GM23338 (cell line): ENCODE data around the gene SAMD4A. TPM values are rescaled to one million over a fixed set of nuclear protein-coding genes. Genes with fewer than 3 reads are reported as not detected.
A peak's percentile ranks its signal among the peaks of the same experiment; 100 is the strongest.

Experiments
- ATAC-seq: fragments of 200-7000 bp; cut with Tn5 transposase; 3 replicates; pipeline ENCODE4 v1.9.1; 2020
- DNase-seq: peaks from one replicate; pipeline ENCODE4 v3.0.0-alpha.2; 2015; ENCODE audit warnings: low spot score
- H2AFZ ChIP-seq: fragments of 200-600 bp; sonication (generic); 2 replicates; pipeline ENCODE4 v1.8.0; 2016; ENCODE audit warnings: antibody characterized with exemption, mild to moderate bottlenecking, moderate library complexity
- H3F3A ChIP-seq: fragments of 200-600 bp; sonication (generic); replicated peaks from 2 replicates; pipeline ENCODE4 v1.8.0; 2017; ENCODE audit warnings: antibody characterized with exemption, mixed run types, low read depth
- H3K27ac ChIP-seq: fragments of 200-600 bp; sonication (generic); 2 replicates; pipeline ENCODE4 v1.6.1; 2016; ENCODE audit warnings: low read depth
- H3K27me3 ChIP-seq: fragments of 200-600 bp; sonication (generic); 2 replicates; pipeline ENCODE4 v1.8.0; 2016; ENCODE audit warnings: mild to moderate bottlenecking, mixed run types, moderate library complexity; ENCODE audit not compliant: insufficient read depth
- H3K36me3 ChIP-seq: fragments of 200-600 bp; sonication (generic); 2 replicates; pipeline ENCODE4 v1.8.0; 2016; ENCODE audit warnings: mild to moderate bottlenecking; ENCODE audit not compliant: insufficient read depth
- H3K4me1 ChIP-seq: fragments of 200-600 bp; sonication (generic); 2 replicates; pipeline ENCODE4 v1.8.0; 2016; ENCODE audit warnings: mild to moderate bottlenecking, moderate library complexity; ENCODE audit not compliant: insufficient read depth
- H3K4me2 ChIP-seq: fragments of 200-600 bp; sonication (generic); 2 replicates; pipeline ENCODE4 v1.7.1; 2017; ENCODE audit warnings: mixed run types
- H3K4me3 ChIP-seq: fragments of 200-600 bp; sonication (generic); 2 replicates; pipeline ENCODE4 v1.6.1; 2016; ENCODE audit warnings: mixed run types
- H3K79me2 ChIP-seq: fragments of 200-600 bp; sonication (generic); replicated peaks from 2 replicates; pipeline ENCODE4 v1.8.0; 2017; ENCODE audit warnings: mild to moderate bottlenecking; ENCODE audit not compliant: insufficient read depth
- H3K9me2 ChIP-seq: fragments of 200-600 bp; sonication (generic); 2 replicates; pipeline ENCODE4 v1.8.0; 2017; ENCODE audit not compliant: insufficient read depth
- H4K20me1 ChIP-seq: fragments of 200-600 bp; sonication (generic); replicated peaks from 2 replicates; pipeline ENCODE4 v1.8.0; 2017; ENCODE audit warnings: mild to moderate bottlenecking; ENCODE audit not compliant: insufficient read depth
- H3K27ac Mint-ChIP-seq: 2 replicates; pipeline ENCODE4 v1.8.0; 2020; ENCODE audit warnings: inconsistent platforms, mild to moderate bottlenecking, moderate library complexity, mixed read lengths
- H3K27me3 Mint-ChIP-seq: 3 replicates; pipeline ENCODE4 v1.8.0; 2022; ENCODE audit warnings: low read depth, mild to moderate bottlenecking, moderate library complexity, mixed read lengths, inconsistent platforms; ENCODE audit not compliant: insufficient read depth, poor library complexity
- H3K36me3 Mint-ChIP-seq: 3 replicates; pipeline ENCODE4 v1.8.0; 2021; ENCODE audit warnings: low read depth, mild to moderate bottlenecking, inconsistent platforms, moderate library complexity, mixed read lengths
- H3K4me1 Mint-ChIP-seq: 3 replicates; pipeline ENCODE4 v1.8.0; 2020; ENCODE audit warnings: mild to moderate bottlenecking, inconsistent platforms, mixed read lengths
- H3K4me3 Mint-ChIP-seq: 3 replicates; pipeline ENCODE4 v1.8.0; 2021; ENCODE audit warnings: moderate library complexity, mild to moderate bottlenecking, inconsistent platforms, mixed read lengths
- H3K9me3 Mint-ChIP-seq: 3 replicates; pipeline ENCODE4 v1.8.0; 2020; ENCODE audit warnings: moderate library complexity, mild to moderate bottlenecking, inconsistent platforms, mixed read lengths
- CTCF ChIP-seq, 2 experiments: fragments of 200-600 bp in 1 of 2; sonication (generic) in 1 of 2; conservative IDR thresholded peaks; 2 replicates each; pipeline versions ENCODE4 v1.5.1 to v1.6.1; 2016 to 2017; ENCODE audit warnings: antibody characterized with exemption in 2 of 2, low read depth in 2 of 2, mild to moderate bottlenecking in 2 of 2, moderate library complexity in 1 of 2
- ETS1 ChIP-seq: IDR thresholded peaks from 2 replicates; pipeline ENCODE4 v1.6.1; 2016; ENCODE audit warnings: antibody characterized with exemption
- EZH2 ChIP-seq: fragments of 200-600 bp; sonication (generic); IDR thresholded peaks from one replicate; pipeline ENCODE4 v1.8.0; 2017; ENCODE audit warnings: antibody characterized with exemption, mild to moderate bottlenecking, low read depth; ENCODE audit not compliant: unreplicated experiment
- JUNB ChIP-seq: IDR thresholded peaks from one replicate; pipeline ENCODE4 v1.6.1; 2016; ENCODE audit warnings: antibody characterized with exemption; ENCODE audit not compliant: unreplicated experiment
- NANOG ChIP-seq: IDR thresholded peaks from 2 replicates; pipeline ENCODE4 v1.6.1; 2016; ENCODE audit warnings: antibody characterized with exemption, borderline replicate concordance
- REST ChIP-seq: IDR thresholded peaks from one replicate; pipeline ENCODE4 v1.6.1; 2018; ENCODE audit warnings: antibody characterized with exemption; ENCODE audit not compliant: unreplicated experiment
- STAT1 ChIP-seq: IDR thresholded peaks from one replicate; pipeline ENCODE4 v1.6.1; 2016; ENCODE audit warnings: antibody characterized with exemption; ENCODE audit not compliant: unreplicated experiment
- ZNF331 ChIP-seq: fragments of 250-450 bp; sonication (Bioruptor Pico); IDR thresholded peaks from 2 replicates; pipeline ENCODE4 v1.5.0; 2020; ENCODE audit warnings: low read depth, mild to moderate bottlenecking, moderate library complexity
- polyA plus RNA-seq: library from polyadenylated mRNA; unstranded; fragments of >200 nt; fragmentation: Nextera tagmentation; extraction: Ambion mirVana; gene quantifications from 2 replicates; pipeline ENCODE4 v1.2.1, GENCODE V29; 2016
- total RNA-seq: library from RNA; depleted of rRNA; stranded (reverse); fragments of >200 nt; shearing (Covaris generic); gene quantifications from 2 replicates; pipeline ENCODE4 v1.2.3, GENCODE V29; 2014
- TF ChIP-seq, protein P1 (sequence below): fragments of 250-450 bp; sonication (Bioruptor Pico); IDR thresholded peaks from 2 replicates; pipeline ENCODE4 v1.5.0; 2020; ENCODE audit warnings: mild to moderate bottlenecking, moderate library complexity

Gene SAMD4A
- total and polyA plus RNA-seq, 2 experiments from 2014 or later, result 1.6 to 6.9 TPM

GRCh38 chr14:54535646-54536045 lies 31.3 kb upstream of the SAMD4A start:
- Histone ChIP-seq H4K20me1 (no peaks in the 10 kb centered on the region), H2AFZ (no peak overlapping the region), H3K36me3 (peaks cover 8% of the 10 kb centered on the region; the same call in 1 of the 2 replicates), H3K4me3 (no peak overlapping the region), H3K4me2 (peak overlapping the region; percentile 53), H3K79me2 (no peaks in the 10 kb centered on the region), H3K4me1 (peaks cover 22% of the 10 kb centered on the region), H3K27me3 (no peaks in the 10 kb centered on the region), H3K27ac (peak overlapping the region; percentile 65), H3F3A (no peaks in the 10 kb centered on the region), H3K9me2 (no peaks in the 10 kb centered on the region)
- TF ChIP-seq EZH2, result no peak
- DNase-seq (no peak), ATAC-seq (no peak)
- Mint-ChIP-seq H3K27ac (peak overlapping the region; percentile 78), H3K36me3 (peaks cover 5% of the 10 kb centered on the region; the same call in 2 of the 3 replicates), H3K9me3 (no peaks in the 10 kb centered on the region), H3K4me1 (peaks cover 22% of the 10 kb centered on the region), H3K27me3 (no peaks in the 10 kb centered on the region), H3K4me3 (0 out of 3 replicates have a peak overlapping the region, but pooled peaks have one; percentile 7)

- ATAC-seq, result no peak
- Histone ChIP-seq H3K79me2 (no peaks in the 10 kb centered on the region), H4K20me1 (no peaks in the 10 kb centered on the region), H3K36me3 (peaks cover 8% of the 10 kb centered on the region; the same call in 1 of the 2 replicates), H3K4me1 (peaks cover 18% of the 10 kb centered on the region), H3F3A (no peaks in the 10 kb centered on the region), H3K27ac (no peak overlapping the region), H3K27me3 (no peaks in the 10 kb centered on the region), H3K9me2 (no peaks in the 10 kb centered on the region), H2AFZ (no peak overlapping the region), H3K4me3 (no peak overlapping the region), H3K4me2 (no peak overlapping the region)
- H3K27me3 Mint-ChIP-seq, result no peaks in the 10 kb centered on the region
- H3K9me3 Mint-ChIP-seq, result no peaks in the 10 kb centered on the region
- H3K4me3 Mint-ChIP-seq, result no peak overlapping the region
- H3K36me3 Mint-ChIP-seq, result peaks cover 5% of the 10 kb centered on the region; the same call in 2 of the 3 replicates
- DNase-seq, result no peak
- H3K4me1 Mint-ChIP-seq, result peaks cover 17% of the 10 kb centered on the region
- no peak overlapping the region for H3K27ac Mint-ChIP-seq
- TF ChIP-seq ETS1 (no peak), STAT1 (no peak), NANOG (no peak), CTCF (conservative IDR thresholded peaks at IDR 0.05; ENCODE audit: low read depth in 2 of 2) (no peak), REST (no peak), ZNF331 (CRISPR knock-in tag) (no peak), EZH2 (no peak), JUNB (no peak)
- TF ChIP-seq, protein P1, sequence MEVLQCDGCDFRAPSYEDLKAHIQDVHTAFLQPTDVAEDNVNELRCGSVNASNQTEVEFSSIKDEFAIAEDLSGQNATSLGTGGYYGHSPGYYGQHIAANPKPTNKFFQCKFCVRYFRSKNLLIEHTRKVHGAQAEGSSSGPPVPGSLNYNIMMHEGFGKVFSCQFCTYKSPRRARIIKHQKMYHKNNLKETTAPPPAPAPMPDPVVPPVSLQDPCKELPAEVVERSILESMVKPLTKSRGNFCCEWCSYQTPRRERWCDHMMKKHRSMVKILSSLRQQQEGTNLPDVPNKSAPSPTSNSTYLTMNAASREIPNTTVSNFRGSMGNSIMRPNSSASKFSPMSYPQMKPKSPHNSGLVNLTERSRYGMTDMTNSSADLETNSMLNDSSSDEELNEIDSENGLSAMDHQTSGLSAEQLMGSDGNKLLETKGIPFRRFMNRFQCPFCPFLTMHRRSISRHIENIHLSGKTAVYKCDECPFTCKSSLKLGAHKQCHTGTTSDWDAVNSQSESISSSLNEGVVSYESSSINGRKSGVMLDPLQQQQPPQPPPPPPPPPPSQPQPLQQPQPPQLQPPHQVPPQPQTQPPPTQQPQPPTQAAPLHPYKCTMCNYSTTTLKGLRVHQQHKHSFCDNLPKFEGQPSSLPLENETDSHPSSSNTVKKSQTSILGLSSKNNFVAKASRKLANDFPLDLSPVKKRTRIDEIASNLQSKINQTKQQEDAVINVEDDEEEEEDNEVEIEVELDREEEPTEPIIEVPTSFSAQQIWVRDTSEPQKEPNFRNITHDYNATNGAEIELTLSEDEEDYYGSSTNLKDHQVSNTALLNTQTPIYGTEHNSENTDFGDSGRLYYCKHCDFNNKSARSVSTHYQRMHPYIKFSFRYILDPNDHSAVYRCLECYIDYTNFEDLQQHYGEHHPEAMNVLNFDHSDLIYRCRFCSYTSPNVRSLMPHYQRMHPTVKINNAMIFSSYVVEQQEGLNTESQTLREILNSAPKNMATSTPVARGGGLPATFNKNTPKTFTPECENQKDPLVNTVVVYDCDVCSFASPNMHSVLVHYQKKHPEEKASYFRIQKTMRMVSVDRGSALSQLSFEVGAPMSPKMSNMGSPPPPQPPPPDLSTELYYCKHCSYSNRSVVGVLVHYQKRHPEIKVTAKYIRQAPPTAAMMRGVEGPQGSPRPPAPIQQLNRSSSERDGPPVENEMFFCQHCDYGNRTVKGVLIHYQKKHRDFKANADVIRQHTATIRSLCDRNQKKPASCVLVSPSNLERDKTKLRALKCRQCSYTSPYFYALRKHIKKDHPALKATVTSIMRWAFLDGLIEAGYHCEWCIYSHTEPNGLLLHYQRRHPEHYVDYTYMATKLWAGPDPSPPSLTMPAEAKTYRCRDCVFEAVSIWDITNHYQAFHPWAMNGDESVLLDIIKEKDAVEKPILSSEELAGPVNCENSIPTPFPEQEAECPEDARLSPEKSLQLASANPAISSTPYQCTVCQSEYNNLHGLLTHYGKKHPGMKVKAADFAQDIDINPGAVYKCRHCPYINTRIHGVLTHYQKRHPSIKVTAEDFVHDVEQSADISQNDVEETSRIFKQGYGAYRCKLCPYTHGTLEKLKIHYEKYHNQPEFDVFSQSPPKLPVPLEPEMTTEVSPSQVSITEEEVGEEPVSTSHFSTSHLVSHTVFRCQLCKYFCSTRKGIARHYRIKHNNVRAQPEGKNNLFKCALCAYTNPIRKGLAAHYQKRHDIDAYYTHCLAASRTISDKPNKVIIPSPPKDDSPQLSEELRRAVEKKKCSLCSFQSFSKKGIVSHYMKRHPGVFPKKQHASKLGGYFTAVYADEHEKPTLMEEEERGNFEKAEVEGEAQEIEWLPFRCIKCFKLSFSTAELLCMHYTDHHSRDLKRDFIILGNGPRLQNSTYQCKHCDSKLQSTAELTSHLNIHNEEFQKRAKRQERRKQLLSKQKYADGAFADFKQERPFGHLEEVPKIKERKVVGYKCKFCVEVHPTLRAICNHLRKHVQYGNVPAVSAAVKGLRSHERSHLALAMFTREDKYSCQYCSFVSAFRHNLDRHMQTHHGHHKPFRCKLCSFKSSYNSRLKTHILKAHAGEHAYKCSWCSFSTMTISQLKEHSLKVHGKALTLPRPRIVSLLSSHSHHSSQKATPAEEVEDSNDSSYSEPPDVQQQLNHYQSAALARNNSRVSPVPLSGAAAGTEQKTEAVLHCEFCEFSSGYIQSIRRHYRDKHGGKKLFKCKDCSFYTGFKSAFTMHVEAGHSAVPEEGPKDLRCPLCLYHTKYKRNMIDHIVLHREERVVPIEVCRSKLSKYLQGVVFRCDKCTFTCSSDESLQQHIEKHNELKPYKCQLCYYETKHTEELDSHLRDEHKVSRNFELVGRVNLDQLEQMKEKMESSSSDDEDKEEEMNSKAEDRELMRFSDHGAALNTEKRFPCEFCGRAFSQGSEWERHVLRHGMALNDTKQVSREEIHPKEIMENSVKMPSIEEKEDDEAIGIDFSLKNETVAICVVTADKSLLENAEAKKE (CRISPR knock-in tag), result no peak
Measured at GRCh38 chr14:54537651-54538050, 29.3 kb upstream of the SAMD4A start.
